GM21515 (cell line): ENCODE data around the gene CHCHD3.
"Not testable (repeated sequence)": the region's sequence is repeated elsewhere in the genome, so short reads cannot be mapped to it uniquely, and the experiment has no call there.

ENCODE experiments used
- ATAC-seq: cut with Tn5 transposase; IDR thresholded peaks from one replicate; pipeline ENCODE4 v1.9.1; 2021; ENCODE audit not compliant: unreplicated experiment

Gene CHCHD3

GRCh38 chr7:132965951-132966350 lies 115.9 kb downstream of the CHCHD3 start:
- no peak for ATAC-seq

GRCh38 chr7:132964876-132965275 lies 117.0 kb downstream of the CHCHD3 start:
- ATAC-seq, result no peak

- ATAC-seq, result no peak
Observed at GRCh38 chr7:132959891-132960290, 122.0 kb downstream of the CHCHD3 start.

GRCh38 chr7:132956556-132956955 lies 125.3 kb downstream of the CHCHD3 start:
- no peak for ATAC-seq

- ATAC-seq, result no peak
Observed at GRCh38 chr7:132953468-132953867, 128.4 kb downstream of the CHCHD3 start.

- no peak for ATAC-seq
Observed at GRCh38 chr7:132950725-132951124, 131.2 kb downstream of the CHCHD3 start.

GRCh38 chr7:132947011-132947410 lies 134.9 kb downstream of the CHCHD3 start:
- no peak for ATAC-seq

GRCh38 chr7:132944774-132945173 lies 137.1 kb downstream of the CHCHD3 start:
- no peak for ATAC-seq

- ATAC-seq, result no peak
Observed at GRCh38 chr7:132943645-132944044, 138.2 kb downstream of the CHCHD3 start.

- no peak for ATAC-seq
Observed at GRCh38 chr7:132942701-132943100, 139.2 kb downstream of the CHCHD3 start.

GRCh38 chr7:132941905-132942304 lies 140.0 kb downstream of the CHCHD3 start:
- no peak for ATAC-seq

- ATAC-seq, result no peak
Observed at GRCh38 chr7:132941428-132941827, 140.5 kb downstream of the CHCHD3 start.

GRCh38 chr7:132940084-132940483 lies 141.8 kb downstream of the CHCHD3 start:
- no peak for ATAC-seq

GRCh38 chr7:132939495-132939894 lies 142.4 kb downstream of the CHCHD3 start:
- no peak for ATAC-seq

- no peak for ATAC-seq
Observed at GRCh38 chr7:132937286-132937685, 144.6 kb downstream of the CHCHD3 start.

- no peak for ATAC-seq
Observed at GRCh38 chr7:132935608-132936007, 146.3 kb downstream of the CHCHD3 start.

GRCh38 chr7:132934017-132934416 lies 147.9 kb downstream of the CHCHD3 start:
- no peak for ATAC-seq

GRCh38 chr7:132933072-132933458 lies 148.8 kb downstream of the CHCHD3 start:
- no peak for ATAC-seq

GRCh38 chr7:132932296-132933071 lies 149.4 kb downstream of the CHCHD3 start:
- ATAC-seq, result no peak

GRCh38 chr7:132930881-132931280 lies 151.0 kb downstream of the CHCHD3 start:
- no peak for ATAC-seq

GRCh38 chr7:132929944-132930343 lies 151.9 kb downstream of the CHCHD3 start:
- ATAC-seq, result not testable (repeated sequence)

GRCh38 chr7:132919771-132920170 lies 162.1 kb downstream of the CHCHD3 start:
- no peak for ATAC-seq

- no peak for ATAC-seq
Observed at GRCh38 chr7:132915647-132916046, 166.2 kb downstream of the CHCHD3 start.
